GM23248 (cell line): Measurements from ENCODE around the gene NEURL4.

Experiments used
- EZH2 ChIP-seq: fragments of 200-600 bp; sonication (generic); IDR thresholded peaks from 2 replicates; pipeline ENCODE4 v1.6.1; 2018; ENCODE audit warnings: antibody characterized with exemption, mild to moderate bottlenecking; ENCODE audit not compliant: insufficient read depth, poor library complexity, severe bottlenecking
- EZH2phosphoT487 ChIP-seq: fragments of 200-600 bp; sonication (generic); IDR thresholded peaks from 2 replicates; pipeline ENCODE4 v1.6.1; 2018; ENCODE audit warnings: antibody characterized with exemption, moderate library complexity, mild to moderate bottlenecking, low read depth; ENCODE audit not compliant: insufficient read depth

DNA sequence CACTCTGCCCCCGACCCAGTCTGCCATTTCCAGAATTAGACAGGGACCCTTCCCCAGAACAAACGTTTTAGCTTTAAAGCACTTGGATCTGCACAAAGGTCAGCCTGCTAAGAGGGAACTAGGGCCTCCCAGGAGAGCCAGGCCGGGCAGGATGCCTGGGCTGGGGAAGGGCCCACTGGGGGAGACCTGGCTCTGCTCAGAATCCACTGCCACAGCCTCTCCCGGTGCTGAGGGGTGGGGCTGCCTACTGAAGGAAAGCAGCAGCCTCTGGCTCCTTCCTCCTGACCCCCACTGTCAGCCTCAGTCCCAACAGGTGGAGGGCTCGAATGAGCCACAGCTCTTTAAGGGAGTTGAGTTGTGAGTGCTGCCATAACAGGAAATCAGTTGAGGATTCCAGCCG lies 36.4 kb downstream of the NEURL4 start:
- TF ChIP-seq EZH2 (no peak), EZH2phosphoT487 (no peak)
